ENCODE data around the gene CLASP1. TPM values are rescaled to one million over a fixed set of nuclear protein-coding genes. Genes with fewer than 3 reads are reported as not detected.
"Not testable (repeated sequence)": the region's sequence is repeated elsewhere in the genome, so short reads cannot be mapped to it uniquely, and the experiment has no call there.

The CLASP1 gene
- total RNA-seq, 1 donor from 2014 or later, result 60.1 TPM

- no peak for TF ChIP-seq CTCF (IDR thresholded peaks at IDR 0.05; ENCODE audit: borderline replicate concordance)
- intact Hi-C loops (cut with micrococcal nuclease), result no loop called here
- no peaks in the 10 kb centered on the region for H3K27me3 ChIP-seq (ENCODE audit: low read depth)
- H3K4me1 ChIP-seq, result no peaks in the 10 kb centered on the region
- peaks cover 96% of the 10 kb centered on the region for H3K36me3 ChIP-seq
- no peak overlapping the region for H3K4me3 ChIP-seq
- no peak overlapping the region for H3K27ac ChIP-seq (replicated peaks)
- no peak for DNase-seq
- H3K9me3 ChIP-seq (replicated peaks), result no peaks in the 10 kb centered on the region
These were observed 194.6 kb downstream of the CLASP1 start for GRCh38 chr2:121454549-121455090.

DNA sequence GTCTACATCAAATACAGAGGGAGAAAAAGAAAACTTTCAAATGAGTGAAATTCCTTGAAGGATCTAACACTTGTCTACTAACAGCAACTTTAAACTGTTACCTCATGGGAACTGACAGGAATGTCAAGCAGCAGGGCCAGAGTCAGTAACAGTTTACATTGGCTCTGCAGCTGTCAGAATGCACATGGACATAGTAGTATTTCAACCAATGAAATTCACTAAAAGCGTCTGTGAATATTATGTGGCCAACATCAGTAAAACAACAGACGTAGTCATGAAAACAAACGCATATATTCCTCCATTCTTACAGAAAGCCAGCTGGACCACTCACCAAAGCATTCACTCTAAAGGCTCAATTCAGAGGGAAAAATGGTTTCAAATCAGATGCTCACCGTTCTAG lies 197.9 kb downstream of the CLASP1 start:
- H3K27ac ChIP-seq (replicated peaks), result no peak overlapping the region
- no peak overlapping the region for H3K4me3 ChIP-seq
- no peak for TF ChIP-seq CTCF (IDR thresholded peaks at IDR 0.05; ENCODE audit: borderline replicate concordance)
- no peaks in the 10 kb centered on the region for H3K9me3 ChIP-seq (replicated peaks)
- no peak for DNase-seq
- H3K4me1 ChIP-seq, result no peaks in the 10 kb centered on the region
- H3K27me3 ChIP-seq (ENCODE audit: low read depth), result no peaks in the 10 kb centered on the region
- H3K36me3 ChIP-seq, result peaks cover 95% of the 10 kb centered on the region
- intact Hi-C loops (cut with micrococcal nuclease), result no loop called here

- DNase-seq, result no peak
- H3K4me3 ChIP-seq, result no peak overlapping the region
- peaks cover 95% of the 10 kb centered on the region for H3K36me3 ChIP-seq
- intact Hi-C loops (cut with micrococcal nuclease), result no loop called here
- no peaks in the 10 kb centered on the region for H3K9me3 ChIP-seq (replicated peaks)
- H3K4me1 ChIP-seq, result no peaks in the 10 kb centered on the region
- no peaks in the 10 kb centered on the region for H3K27me3 ChIP-seq (ENCODE audit: low read depth)
- no peak overlapping the region for H3K27ac ChIP-seq (replicated peaks)
- no peak for TF ChIP-seq CTCF (IDR thresholded peaks at IDR 0.05; ENCODE audit: borderline replicate concordance)
These were observed 199.0 kb downstream of the CLASP1 start for GRCh38 chr2:121450301-121450700.

DNA sequence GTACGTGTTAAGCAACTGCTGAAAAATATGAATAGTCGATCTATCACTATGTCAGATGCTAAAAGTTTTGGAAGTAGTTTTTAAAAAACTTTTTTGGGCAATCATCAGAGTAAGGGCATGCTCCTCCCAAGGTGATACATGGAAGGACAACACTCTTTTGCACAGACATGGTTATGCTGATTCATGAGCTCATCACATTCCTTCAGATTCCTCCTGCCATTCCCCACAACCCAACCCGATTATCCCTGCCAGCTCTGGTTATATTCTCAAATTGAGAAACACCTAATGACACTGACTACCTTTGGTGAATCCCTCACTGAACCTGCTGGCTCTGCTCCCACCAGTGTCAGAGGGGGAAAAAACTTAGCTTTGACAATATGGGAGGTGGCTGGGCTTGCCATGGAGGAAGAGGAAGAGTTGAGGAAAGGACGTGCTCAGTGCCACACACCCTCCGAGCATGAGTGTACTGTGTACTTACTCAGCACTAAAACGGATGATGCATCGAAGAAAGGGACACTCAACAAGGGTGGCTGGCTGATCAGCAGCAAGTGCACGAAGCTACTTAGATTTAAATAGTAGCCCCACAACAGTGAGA lies 202.5 kb downstream of the CLASP1 start:
- H3K9me3 ChIP-seq (replicated peaks), result no peaks in the 10 kb centered on the region
- no peaks in the 10 kb centered on the region for H3K27me3 ChIP-seq (ENCODE audit: low read depth)
- no peak for TF ChIP-seq CTCF (IDR thresholded peaks at IDR 0.05; ENCODE audit: borderline replicate concordance)
- DNase-seq, result no peak
- H3K36me3 ChIP-seq, result peaks cover 97% of the 10 kb centered on the region
- H3K4me1 ChIP-seq, result no peaks in the 10 kb centered on the region
- H3K4me3 ChIP-seq, result no peak overlapping the region
- intact Hi-C loops (cut with micrococcal nuclease), result no loop called here
- H3K27ac ChIP-seq (replicated peaks), result no peak overlapping the region

DNA sequence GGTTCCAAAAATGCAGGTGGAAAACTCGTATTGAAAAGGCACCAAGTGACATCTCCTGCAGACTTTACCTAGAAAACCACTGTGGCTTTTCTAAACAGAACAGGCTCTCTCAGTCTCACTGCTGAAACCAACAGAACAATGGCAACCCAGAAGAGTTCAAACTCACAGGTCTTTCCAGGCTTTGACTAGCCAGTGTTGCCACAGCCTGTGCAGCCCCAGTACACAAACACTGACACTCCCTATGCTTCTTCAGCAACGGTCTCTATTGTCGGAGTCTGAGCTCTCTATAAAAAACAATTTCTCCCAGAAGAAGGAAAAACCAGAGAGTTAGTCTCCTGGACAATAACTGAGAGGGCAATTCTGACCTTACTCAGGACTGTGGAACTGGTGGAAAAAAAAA lies 206.4 kb downstream of the CLASP1 start:
- intact Hi-C loops (cut with micrococcal nuclease), result no loop called here
- Histone ChIP-seq H3K27ac (replicated peaks) (no peak overlapping the region), H3K9me3 (replicated peaks) (no peaks in the 10 kb centered on the region), H3K4me3 (no peak overlapping the region), H3K4me1 (no peaks in the 10 kb centered on the region), H3K36me3 (peaks cover 81% of the 10 kb centered on the region), H3K27me3 (ENCODE audit: low read depth) (no peaks in the 10 kb centered on the region)
- no peak for TF ChIP-seq CTCF (IDR thresholded peaks at IDR 0.05; ENCODE audit: borderline replicate concordance)
- DNase-seq, result no peak

GRCh38 chr2:121438290-121438689 lies 211.0 kb downstream of the CLASP1 start:
- H3K27ac ChIP-seq (replicated peaks); DNase-seq; H3K9me3 ChIP-seq (replicated peaks); H3K27me3 ChIP-seq (ENCODE audit: low read depth); H3K4me1 ChIP-seq; H3K4me3 ChIP-seq; intact Hi-C loops (cut with micrococcal nuclease): not testable (repeated sequence)
- H3K36me3 ChIP-seq, result peaks cover 52% of the 10 kb centered on the region

Measured in left ventricle myocardium inferior (tissue), 1 donor.